H9 (cell line): Measurements from ENCODE around the gene IFT27. TPM values are rescaled to one million over a fixed set of nuclear protein-coding genes. Genes with fewer than 3 reads are reported as not detected.
A peak's percentile ranks its signal among the peaks of the same experiment; 100 is the strongest.

Experiments
- DNase-seq: peaks from one replicate; pipeline ENCODE4 v3.0.0-alpha.2; 2017
- H2AFZ ChIP-seq: one replicate; pipeline ENCODE4 v1.6.1; 2013; ENCODE audit warnings: mild to moderate bottlenecking, low read length, control low read depth, moderate library complexity
- H2AK5ac ChIP-seq: 2 replicates; pipeline ENCODE4 v1.6.1; 2013; ENCODE audit warnings: low read length, control low read depth, mixed read lengths; ENCODE audit not compliant: insufficient read length
- H2BK120ac ChIP-seq: one replicate; pipeline ENCODE4 v1.6.1; 2013; ENCODE audit warnings: low read depth, mild to moderate bottlenecking, low read length, control low read depth, inconsistent platforms; ENCODE audit not compliant: poor library complexity, severe bottlenecking
- H2BK12ac ChIP-seq: 2 replicates; pipeline ENCODE4 v1.6.1; 2013; ENCODE audit warnings: low read length, control low read depth, mixed read lengths, low read depth; ENCODE audit not compliant: insufficient read length
- H2BK15ac ChIP-seq: 2 replicates; pipeline ENCODE4 v1.6.1; 2013; ENCODE audit warnings: low read depth, low read length, control low read depth
- H2BK20ac ChIP-seq: one replicate; pipeline ENCODE4 v1.6.1; 2013; ENCODE audit warnings: low read depth, mild to moderate bottlenecking, low read length, control low read depth, inconsistent platforms; ENCODE audit not compliant: poor library complexity, severe bottlenecking
- H2BK5ac ChIP-seq: 2 replicates; pipeline ENCODE4 v1.6.1; 2013; ENCODE audit warnings: low read length, control low read depth, mixed read lengths; ENCODE audit not compliant: insufficient read length
- H3K14ac ChIP-seq: 2 replicates; pipeline ENCODE4 v1.6.1; 2013; ENCODE audit warnings: low read length, control low read depth; ENCODE audit not compliant: insufficient read depth
- H3K18ac ChIP-seq: 2 replicates; pipeline ENCODE4 v1.6.1; 2013; ENCODE audit warnings: low read depth, mild to moderate bottlenecking, mixed read lengths, low read length, control low read depth; ENCODE audit not compliant: insufficient read length
- H3K23ac ChIP-seq: 2 replicates; pipeline ENCODE4 v1.6.1; 2013; ENCODE audit warnings: low read length, control low read depth, mixed read lengths, low read depth; ENCODE audit not compliant: insufficient read length
- H3K23me2 ChIP-seq: 2 replicates; pipeline ENCODE4 v1.6.1; 2013; ENCODE audit warnings: low read depth, mild to moderate bottlenecking, mixed read lengths, low read length, control low read depth; ENCODE audit not compliant: insufficient read length, poor library complexity, severe bottlenecking
- H3K27ac ChIP-seq: 2 replicates; pipeline ENCODE4 v1.5.1; 2013; ENCODE audit warnings: low read length, control low read depth, mixed read lengths, low read depth; ENCODE audit not compliant: insufficient read length
- H3K27me3 ChIP-seq: 2 replicates; pipeline ENCODE4 v1.6.1; 2013; ENCODE audit warnings: low read length, control low read depth, inconsistent platforms; ENCODE audit not compliant: insufficient read depth
- H3K4ac ChIP-seq: 2 replicates; pipeline ENCODE4 v1.6.1; 2013; ENCODE audit warnings: low read depth, mild to moderate bottlenecking, control low read depth, inconsistent platforms, low read length, moderate library complexity
- H3K4me1 ChIP-seq: 2 replicates; pipeline ENCODE4 v1.6.1; 2013; ENCODE audit warnings: low read length, control low read depth, inconsistent platforms; ENCODE audit not compliant: insufficient read depth
- H3K4me2 ChIP-seq: 2 replicates; pipeline ENCODE4 v1.6.1; 2013; ENCODE audit warnings: low read length, control low read depth, mixed read lengths; ENCODE audit not compliant: insufficient read length, insufficient read depth
- H3K56ac ChIP-seq: 2 replicates; pipeline ENCODE4 v1.6.1; 2013; ENCODE audit warnings: low read depth, mild to moderate bottlenecking, mixed read lengths, low read length, control low read depth; ENCODE audit not compliant: insufficient read length
- H3K79me1 ChIP-seq: 2 replicates; pipeline ENCODE4 v1.6.1; 2013; ENCODE audit warnings: low read depth, mild to moderate bottlenecking, moderate library complexity, low read length, control low read depth, inconsistent platforms; ENCODE audit not compliant: insufficient read depth, poor library complexity, severe bottlenecking
- H3K79me2 ChIP-seq: 2 replicates; pipeline ENCODE4 v1.6.1; 2013; ENCODE audit warnings: low read length, control low read depth, inconsistent platforms; ENCODE audit not compliant: insufficient read depth
- H3K9ac ChIP-seq: 2 replicates; pipeline ENCODE4 v1.6.1; 2013; ENCODE audit warnings: low read length, control low read depth, mixed read lengths; ENCODE audit not compliant: insufficient read length; ENCODE audit errors: extremely low read depth
- H3K9me3 ChIP-seq: one replicate; pipeline ENCODE4 v1.6.1; 2013; ENCODE audit warnings: low read depth, low read length, inconsistent platforms; ENCODE audit not compliant: control insufficient read depth
- H3T11ph ChIP-seq: one replicate; pipeline ENCODE4 v1.6.1; 2013; ENCODE audit warnings: mild to moderate bottlenecking, low read length, control low read depth, inconsistent platforms
- H4K20me1 ChIP-seq: one replicate; pipeline ENCODE4 v1.6.1; 2013; ENCODE audit not compliant: control insufficient read depth, insufficient read length, insufficient read depth
- H4K5ac ChIP-seq: 2 replicates; pipeline ENCODE4 v1.6.1; 2013; ENCODE audit warnings: low read depth, mild to moderate bottlenecking, mixed read lengths, low read length, control low read depth; ENCODE audit not compliant: insufficient read length
- H4K8ac ChIP-seq: replicated peaks from 2 replicates; pipeline ENCODE4 v1.6.1; 2013; ENCODE audit warnings: low read length, control low read depth, mixed read lengths, low read depth; ENCODE audit not compliant: insufficient read length
- H4K91ac ChIP-seq: 2 replicates; pipeline ENCODE4 v1.6.1; 2013; ENCODE audit warnings: low read depth, mild to moderate bottlenecking, moderate library complexity, mixed read lengths, low read length, control low read depth; ENCODE audit not compliant: insufficient read length
- H3K27ac Mint-ChIP-seq, 3 experiments: 2 replicates in 2 of 3; 3 replicates in 1 of 3; pipeline ENCODE4 v1.8.0; 2020 to 2021; ENCODE audit warnings: mixed read lengths in 3 of 3, mild to moderate bottlenecking in 1 of 3, moderate library complexity in 1 of 3
- H3K27me3 Mint-ChIP-seq: 2 replicates; pipeline ENCODE4 v1.8.0; 2021; ENCODE audit warnings: low read depth, mild to moderate bottlenecking, moderate library complexity, mixed read lengths
- H3K36me3 Mint-ChIP-seq, 3 experiments: 2 replicates in 2 of 3; 3 replicates in 1 of 3; pipeline ENCODE4 v1.8.0; 2020 to 2021; ENCODE audit warnings: low read depth in 3 of 3, mixed read lengths in 3 of 3; ENCODE audit not compliant: insufficient read depth in 1 of 3
- H3K4me1 Mint-ChIP-seq, 2 experiments: 2 replicates each; pipeline ENCODE4 v1.8.0; 2020; ENCODE audit warnings: mixed read lengths in 2 of 2
- H3K4me3 Mint-ChIP-seq, 2 experiments: 2 replicates in 1 of 2; 3 replicates in 1 of 2; pipeline ENCODE4 v1.8.0; 2020 to 2021; ENCODE audit warnings: mild to moderate bottlenecking in 2 of 2, mixed read lengths in 2 of 2, moderate library complexity in 1 of 2
- H3K9me3 Mint-ChIP-seq, 2 experiments: 2 replicates in 1 of 2; 3 replicates in 1 of 2; pipeline ENCODE4 v1.8.0; 2020; ENCODE audit warnings: mild to moderate bottlenecking in 2 of 2, mixed read lengths in 2 of 2, moderate library complexity in 1 of 2
- WGBS: extraction: QIAGEN DNeasy Blood & Tissue Kit; methylation state at CpG from one replicate; pipeline ENCODE4 v1.1.7; 2013; ENCODE audit warnings: missing lambda C conversion rate, low lambda C conversion rate, mixed read lengths; ENCODE audit not compliant: insufficient read length; ENCODE audit errors: extremely low coverage; 5-methylcytosine and 5-hydroxymethylcytosine counted together
- total RNA-seq: library from RNA; stranded (reverse); gene quantifications from 2 replicates; pipeline ENCODE4 v1.2.1, GENCODE V29; 2021
- TF ChIP-seq, protein P1 (sequence below): fragments of 200-600 bp; sonication (generic); conservative IDR thresholded peaks from 3 replicates; pipeline ENCODE4 v1.8.0; 2021; ENCODE audit warnings: antibody characterized with exemption, mild to moderate bottlenecking

IFT27 gene
- total RNA-seq, 1 experiment from 2014 or later, result 43.4 TPM

- Histone ChIP-seq H3K4ac (no peak overlapping the region), H4K91ac (no peak overlapping the region), H3K56ac (no peak overlapping the region), H3K9me3 (no peaks in the 10 kb centered on the region), H3K27me3 (peaks cover 25% of the 10 kb centered on the region), H3K18ac (no peak overlapping the region), H3K27ac (no peak overlapping the region), H3K14ac (no peak overlapping the region), H2AFZ (no peak overlapping the region), H3K23ac (no peak overlapping the region), H2BK20ac (no peak overlapping the region), H3K4me2 (peak overlapping the region; percentile 72), H3K79me2 (no peaks in the 10 kb centered on the region), H4K5ac (no peak overlapping the region), H3K9ac (no peak overlapping the region), H2BK12ac (no peak overlapping the region), H3K79me1 (no peaks in the 10 kb centered on the region), H2BK5ac (no peak overlapping the region), H4K8ac (no peak overlapping the region), H3K4me1 (peaks cover 2% of the 10 kb centered on the region; the same call in 1 of the 2 replicates), H2BK120ac (no peak overlapping the region), H2BK15ac (no peak overlapping the region), H2AK5ac (no peak overlapping the region), H3K23me2 (peaks cover 14% of the 10 kb centered on the region), H3T11ph (no peak overlapping the region), H4K20me1 (no peaks in the 10 kb centered on the region)
- H3K4me1 Mint-ChIP-seq, result peaks cover 23 to 44% of the 10 kb centered on the region in 2 experiments
- WGBS, result no CpG with 5 or more reads among the region's 12 CpGs
- peak overlapping the region; percentile 55 to 77 for H3K4me3 Mint-ChIP-seq
- peaks cover 91% of the 10 kb centered on the region for H3K27me3 Mint-ChIP-seq
- H3K9me3 Mint-ChIP-seq, result no peaks in the 10 kb centered on the region
- H3K36me3 Mint-ChIP-seq, result no peaks in the 10 kb centered on the region; a peak in 1 of 7 replicates
- peak; percentile 46 for DNase-seq
- no peak overlapping the region for H3K27ac Mint-ChIP-seq
- TF ChIP-seq, protein P1, sequence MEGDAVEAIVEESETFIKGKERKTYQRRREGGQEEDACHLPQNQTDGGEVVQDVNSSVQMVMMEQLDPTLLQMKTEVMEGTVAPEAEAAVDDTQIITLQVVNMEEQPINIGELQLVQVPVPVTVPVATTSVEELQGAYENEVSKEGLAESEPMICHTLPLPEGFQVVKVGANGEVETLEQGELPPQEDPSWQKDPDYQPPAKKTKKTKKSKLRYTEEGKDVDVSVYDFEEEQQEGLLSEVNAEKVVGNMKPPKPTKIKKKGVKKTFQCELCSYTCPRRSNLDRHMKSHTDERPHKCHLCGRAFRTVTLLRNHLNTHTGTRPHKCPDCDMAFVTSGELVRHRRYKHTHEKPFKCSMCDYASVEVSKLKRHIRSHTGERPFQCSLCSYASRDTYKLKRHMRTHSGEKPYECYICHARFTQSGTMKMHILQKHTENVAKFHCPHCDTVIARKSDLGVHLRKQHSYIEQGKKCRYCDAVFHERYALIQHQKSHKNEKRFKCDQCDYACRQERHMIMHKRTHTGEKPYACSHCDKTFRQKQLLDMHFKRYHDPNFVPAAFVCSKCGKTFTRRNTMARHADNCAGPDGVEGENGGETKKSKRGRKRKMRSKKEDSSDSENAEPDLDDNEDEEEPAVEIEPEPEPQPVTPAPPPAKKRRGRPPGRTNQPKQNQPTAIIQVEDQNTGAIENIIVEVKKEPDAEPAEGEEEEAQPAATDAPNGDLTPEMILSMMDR, result no peak
Measured at GRCh38 chr22:36816339-36816635, 40.4 kb upstream of the IFT27 start.
